Activated naive CD4-positive, alpha-beta T cell treated with Interleukin-2 at 50 U/mL for 16 hours (primary cell): ENCODE data around the gene CLINT1.

Experiments used
- DNase-seq: peaks from one replicate; pipeline ENCODE4 v3.0.0-alpha.2; 2020

The CLINT1 gene

DNA sequence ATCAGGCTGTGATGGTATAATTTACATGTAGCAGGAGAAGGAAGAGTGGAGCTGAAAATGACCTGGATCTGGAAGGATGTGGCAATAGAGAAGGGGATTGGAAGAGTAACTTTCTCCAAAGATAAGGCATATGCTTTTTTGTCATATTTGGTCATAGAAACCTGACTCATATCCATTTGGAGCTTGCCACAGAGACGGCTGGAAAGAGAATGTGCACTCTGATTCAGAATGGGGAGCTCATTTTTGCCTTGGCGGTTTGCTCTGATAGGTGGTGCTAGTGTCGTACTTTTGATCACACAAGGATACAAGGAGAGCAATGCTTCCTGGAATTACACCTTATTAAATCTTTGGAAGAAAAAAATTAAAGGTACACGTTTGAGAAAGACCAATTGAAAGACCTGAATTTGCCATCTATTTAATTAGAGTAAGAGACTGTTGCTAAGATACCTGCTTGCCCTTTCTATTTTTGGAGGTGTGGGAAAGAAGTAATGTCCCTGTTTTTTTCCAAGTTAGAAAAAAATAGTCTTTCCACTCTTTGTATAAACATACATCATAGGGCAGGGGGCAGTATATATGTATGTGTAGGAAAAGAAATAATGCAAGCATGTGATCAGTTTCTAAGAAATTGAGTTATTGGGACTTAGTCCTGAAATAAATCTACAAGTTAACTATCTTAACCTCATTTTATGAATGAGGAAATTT lies 110.0 kb downstream of the CLINT1 start:
- DNase-seq, result no peak

DNA sequence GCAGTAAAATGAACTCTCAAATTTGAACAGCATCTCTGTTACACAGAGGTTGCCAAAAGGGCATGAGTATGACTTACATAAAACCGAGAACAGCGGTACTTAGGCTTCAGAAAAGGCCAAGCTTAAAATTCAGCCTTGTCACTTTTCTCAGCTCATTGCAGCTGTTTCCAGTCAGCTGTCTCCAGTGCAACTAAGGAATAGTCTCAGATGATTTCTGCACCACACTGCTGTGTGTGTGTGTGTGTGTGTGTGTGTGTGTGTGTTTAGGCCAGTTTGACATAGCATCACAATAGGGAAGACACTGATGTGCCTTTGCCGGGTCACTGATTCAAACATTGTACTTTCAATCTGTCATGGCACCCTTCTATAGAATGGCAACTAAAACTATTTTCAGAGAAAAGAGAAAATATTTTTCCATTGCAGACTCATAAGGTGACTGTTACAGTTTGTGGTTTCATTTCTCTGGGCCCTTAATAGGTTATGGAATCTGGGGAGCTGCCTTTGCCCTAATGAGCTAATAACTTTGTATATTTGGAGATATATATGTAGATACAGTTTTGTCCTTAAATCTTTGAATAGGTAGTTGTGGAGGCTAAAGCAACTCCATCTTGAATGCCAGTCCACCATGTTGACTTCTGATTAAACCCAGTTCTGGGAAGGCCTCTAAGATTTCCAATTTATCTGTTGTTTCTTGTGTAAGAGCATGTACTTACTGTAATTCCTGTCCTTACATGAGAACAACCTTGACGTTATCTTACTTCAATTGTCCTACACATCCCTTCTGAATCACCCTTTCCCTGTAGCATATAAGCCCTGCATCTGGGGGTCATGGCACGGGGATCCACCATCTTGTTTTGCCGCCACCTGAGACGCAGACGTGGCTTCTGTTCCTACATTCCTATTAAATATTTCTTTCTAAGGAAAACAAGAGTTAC lies 110.9 kb downstream of the CLINT1 start:
- no peak for DNase-seq

DNA sequence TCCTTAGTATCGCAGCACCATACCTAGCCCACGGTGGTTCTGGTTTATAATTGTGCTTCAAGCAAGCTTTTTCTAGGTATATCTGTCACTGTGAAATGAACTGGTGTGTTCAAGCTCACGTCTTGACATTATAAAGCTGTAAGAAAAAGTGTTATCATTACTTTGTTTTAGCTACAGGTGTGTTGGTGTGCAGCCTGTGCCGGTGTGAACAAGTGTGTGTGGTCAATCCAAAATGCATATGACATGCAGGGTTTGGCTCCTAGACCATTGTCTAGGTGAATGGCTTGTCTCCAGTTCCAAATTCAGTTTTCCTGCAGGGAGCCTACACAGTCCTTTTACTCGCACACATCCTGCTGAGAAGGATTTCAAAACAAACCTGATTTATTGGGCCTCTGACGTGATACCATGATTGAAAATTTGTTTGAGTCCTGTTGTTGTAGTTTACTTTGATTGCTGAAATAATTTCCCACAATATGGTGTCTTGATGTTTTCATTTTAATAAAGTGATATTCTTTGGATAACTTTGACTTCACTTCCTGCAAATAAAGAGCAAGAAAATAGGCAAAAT lies 111.7 kb downstream of the CLINT1 start:
- DNase-seq, result no peak

DNA sequence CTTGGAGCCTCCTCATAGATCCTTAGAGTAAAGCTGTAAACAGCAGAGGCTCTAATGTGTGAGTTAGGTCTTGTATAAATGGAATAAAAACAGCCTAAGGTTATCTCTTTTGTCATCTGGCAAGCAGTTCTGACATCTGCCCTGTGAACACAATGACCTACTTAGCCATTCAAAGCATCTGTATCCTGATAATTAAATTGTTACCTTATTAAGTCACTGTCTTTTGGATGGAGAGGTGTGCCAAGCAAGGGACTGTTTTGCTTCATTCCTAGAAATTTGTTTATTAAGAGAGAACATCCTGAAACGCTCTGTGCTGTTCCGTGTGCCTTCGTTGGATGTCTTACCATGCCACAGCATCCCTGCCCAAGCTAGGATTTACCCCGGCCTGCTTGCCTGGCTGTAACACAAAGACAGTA lies 113.9 kb downstream of the CLINT1 start:
- DNase-seq, result no peak

DNA sequence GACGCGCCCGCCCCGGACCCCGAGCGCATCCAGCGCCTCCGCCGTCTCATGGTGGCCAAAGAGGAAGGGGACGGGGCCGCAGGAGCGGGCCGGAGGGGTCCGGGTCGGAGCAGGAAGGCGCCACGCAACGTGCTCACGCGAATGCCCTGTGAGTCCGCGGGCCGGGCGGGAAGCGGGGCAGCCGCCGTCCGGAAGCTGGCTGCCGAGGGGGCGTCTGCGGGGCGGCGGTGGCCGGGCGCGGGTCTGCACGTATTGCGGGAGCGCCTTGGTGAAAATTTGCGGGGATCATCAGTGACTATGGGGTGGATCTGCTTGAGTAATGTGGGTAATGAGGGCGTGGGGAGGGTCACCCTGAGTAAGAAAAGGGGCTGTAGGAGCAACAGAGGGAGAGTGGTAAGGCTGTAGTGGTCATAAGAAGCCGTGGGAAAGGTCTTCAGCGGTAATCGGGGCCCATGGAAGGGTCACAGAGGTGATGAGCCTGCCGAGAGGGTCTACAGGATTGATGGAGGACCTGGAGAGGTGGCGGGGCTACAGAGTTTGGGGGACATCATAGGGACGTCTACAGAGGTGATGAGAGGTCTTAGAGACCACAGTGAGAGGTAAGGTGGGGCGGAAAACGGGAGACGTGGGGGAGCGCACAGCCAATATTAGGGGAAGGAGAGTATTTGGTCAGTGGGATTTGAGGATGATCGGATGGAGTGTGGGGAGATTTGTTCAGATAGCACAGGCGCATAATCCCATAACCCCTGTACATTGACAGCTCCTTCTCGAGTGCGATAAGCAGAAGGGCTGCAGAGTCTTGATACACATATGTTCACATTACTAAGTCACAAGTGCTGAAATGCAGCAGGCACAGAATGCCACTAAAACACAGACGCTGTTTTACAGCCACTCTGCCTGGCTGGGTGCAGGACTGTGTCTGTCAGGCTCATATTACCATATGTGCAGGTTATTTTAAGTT lies 114.6 kb downstream of the CLINT1 start:
- peak; percentile 20 for DNase-seq

DNA sequence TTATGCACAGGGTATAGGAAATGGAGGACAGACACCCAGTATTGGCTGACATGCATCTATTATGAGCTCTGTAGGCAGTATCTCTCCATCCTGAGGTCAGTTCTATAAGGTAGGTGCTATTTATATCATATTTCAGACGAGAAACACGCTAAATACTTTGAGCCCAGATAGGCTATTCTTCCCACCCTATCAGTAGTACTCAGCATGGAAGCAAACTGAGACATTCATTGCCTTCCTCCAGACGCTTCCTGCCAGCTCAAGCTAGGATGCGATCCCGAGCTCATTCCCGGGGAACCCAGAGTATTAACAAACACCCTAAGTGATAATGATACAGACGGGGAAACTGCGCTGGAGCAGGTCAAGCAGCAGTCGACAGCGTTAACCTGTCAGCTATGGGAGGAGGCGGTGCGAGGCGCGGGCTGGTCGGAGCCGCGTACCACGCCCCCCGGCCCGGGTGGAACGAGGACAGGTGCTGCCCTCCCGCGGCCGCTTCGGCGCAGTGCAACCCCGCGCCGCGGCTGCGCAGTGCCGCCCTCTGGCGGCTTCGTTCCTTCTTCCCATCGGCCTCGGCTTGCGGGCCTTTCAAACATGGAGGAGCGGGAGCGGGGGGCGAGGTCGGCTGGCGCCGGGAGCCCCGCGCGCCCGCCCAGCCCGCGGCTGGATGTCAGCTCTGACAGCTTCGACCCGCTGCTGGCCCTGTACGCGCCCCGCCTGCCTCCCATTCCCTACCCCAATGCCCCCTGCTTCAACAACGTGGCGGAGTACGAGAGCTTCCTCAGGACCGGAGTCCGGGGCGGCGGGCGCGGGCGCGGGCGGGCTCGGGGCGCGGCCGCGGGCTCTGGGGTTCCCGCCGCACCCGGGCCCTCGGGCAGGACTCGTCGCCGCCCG lies 115.5 kb downstream of the CLINT1 start, which contains the start of gene LSM11:
Gene LSM11, plus strand, starts transcription at position 550 of the 888 bp plus-strand sequence. Its CDS starts 39 bp downstream, at position 589.
- peak; percentile 92 for DNase-seq

DNA sequence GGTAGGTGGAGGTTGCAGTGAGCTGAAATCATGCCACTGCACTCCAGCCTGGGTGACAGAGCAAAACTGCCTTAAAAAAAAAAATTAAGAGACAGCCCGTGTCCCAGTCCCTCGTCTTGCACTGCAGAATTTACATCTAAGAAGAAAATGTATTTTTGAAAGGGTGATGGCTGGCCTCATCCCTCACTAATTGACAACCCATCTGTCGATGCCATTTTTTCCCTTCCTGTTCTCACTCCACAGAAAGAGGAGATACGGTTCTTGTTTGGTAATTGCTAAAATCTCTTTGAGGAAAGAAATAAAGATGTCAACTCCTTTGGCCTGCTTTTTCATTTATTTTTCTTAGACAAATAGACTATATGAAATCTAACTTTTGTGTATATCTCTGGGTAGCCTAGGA lies 117.8 kb downstream of the CLINT1 start:
- DNase-seq, result no peak

DNA sequence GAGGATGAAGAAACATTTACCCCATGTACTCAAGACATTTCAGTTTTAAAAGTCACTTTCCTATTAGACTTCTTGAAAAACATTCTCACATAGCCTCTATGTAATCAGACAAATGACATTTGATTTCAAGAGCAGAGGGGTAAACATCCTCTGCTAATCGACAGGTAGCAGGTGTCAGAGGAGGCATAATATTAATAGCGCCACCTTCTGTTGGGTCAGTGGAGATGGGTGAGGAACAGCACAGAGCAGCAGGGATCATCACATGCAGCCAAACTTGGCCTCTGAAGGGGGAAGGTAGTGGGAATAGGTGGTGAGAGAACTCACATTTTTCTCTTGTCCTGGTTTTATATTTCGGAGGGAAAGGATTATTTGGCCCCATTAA lies 118.7 kb downstream of the CLINT1 start:
- DNase-seq, result no peak

DNA sequence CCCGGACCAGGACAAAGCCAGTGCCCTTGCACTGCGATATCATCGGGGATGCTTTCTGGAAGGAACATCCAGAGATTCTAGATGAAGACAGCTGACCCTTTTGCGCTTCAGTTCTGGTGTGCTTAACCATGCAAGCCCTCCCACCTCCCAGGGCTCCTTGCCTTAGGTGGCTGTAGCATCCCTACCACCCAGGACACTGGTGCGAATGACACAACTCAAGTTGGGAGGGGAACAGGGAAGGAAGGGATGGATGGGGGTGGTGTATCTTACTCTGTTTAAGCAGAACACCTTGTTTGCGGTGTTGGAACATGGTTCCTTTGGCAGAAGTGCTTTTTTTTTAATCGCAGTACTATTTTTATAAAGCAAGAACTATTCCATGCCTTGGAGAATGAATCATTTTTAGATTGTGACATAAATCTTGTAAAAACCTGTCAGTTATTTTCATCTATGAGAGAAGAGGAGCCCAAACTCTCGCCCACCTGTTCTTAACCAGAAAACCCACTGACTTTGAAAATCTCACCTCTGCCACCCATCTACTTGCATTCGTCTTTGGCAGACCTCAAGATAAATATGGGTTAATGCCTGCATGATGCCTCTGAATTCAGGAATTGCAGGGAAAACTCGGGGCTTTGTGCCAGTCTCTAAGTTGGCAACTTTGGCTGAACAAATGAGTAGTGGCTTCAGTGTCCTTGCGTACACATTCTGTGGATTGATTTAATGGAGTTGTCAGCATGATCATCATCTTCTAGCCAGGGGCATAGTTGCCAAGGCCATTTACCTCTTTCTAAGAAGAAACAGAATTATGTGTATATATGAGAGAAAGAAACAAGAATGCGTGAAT lies 119.3 kb downstream of the CLINT1 start:
- no peak for DNase-seq

DNA sequence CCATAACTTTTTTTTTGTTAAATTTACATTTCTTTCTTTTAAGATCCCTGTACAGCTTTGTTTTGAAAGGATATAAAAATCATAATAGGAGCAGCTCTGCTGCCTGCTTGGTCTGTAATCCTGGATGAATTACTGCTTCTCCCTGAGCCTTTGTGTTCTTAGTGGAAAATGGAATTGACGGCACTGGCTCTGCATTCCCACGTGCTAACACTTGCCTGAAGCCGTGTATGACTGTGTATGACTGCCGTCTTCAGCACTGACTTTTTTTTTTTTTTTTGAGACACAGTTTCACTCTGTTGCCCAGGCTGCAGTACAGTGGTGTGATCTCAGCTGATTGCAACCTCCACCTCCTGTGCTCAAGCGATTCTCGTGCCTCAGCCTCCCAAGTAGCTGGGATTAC lies 123.0 kb downstream of the CLINT1 start:
- DNase-seq, result no peak
